K562 (cell line): Measurements from ENCODE around the gene ABCE1.

ENCODE experiments used
- FOSL1 ChIP-seq: fragments of 200-800 bp; sonication (Bioruptor generic); conservative IDR thresholded peaks from 2 replicates; pipeline ENCODE4 v1.6.1; 2016; ENCODE audit warnings: missing genetic modification characterization, missing compliant biosample characterization
- STAT6 ChIP-seq: sonication (generic); formaldehyde crosslinking; IDR thresholded peaks from 2 replicates; pipeline ENCODE4 v1.8.1; 2023; ENCODE audit warnings: mild to moderate bottlenecking, missing genetic modification reagents
- ZNF586 ChIP-seq: fragments of 450-650 bp; formaldehyde crosslinking; conservative IDR thresholded peaks from 2 replicates; pipeline ENCODE4 v1.4.0; 2020; ENCODE audit warnings: mild to moderate bottlenecking, moderate library complexity
- TF ChIP-seq, protein P1 (sequence below): sonication (generic); formaldehyde crosslinking; IDR thresholded peaks from 2 replicates; pipeline ENCODE4 v1.9.0; 2022; ENCODE audit warnings: mild to moderate bottlenecking, missing genetic modification reagents

GRCh38 chr4:145131848-145132247 is 33.7 kb downstream of the ABCE1 start:
- TF ChIP-seq STAT6 (CRISPR knock-in tag) (no peak), ZNF586 (CRISPR knock-in tag) (no peak), FOSL1 (tag) (no peak)
- TF ChIP-seq, protein P1, sequence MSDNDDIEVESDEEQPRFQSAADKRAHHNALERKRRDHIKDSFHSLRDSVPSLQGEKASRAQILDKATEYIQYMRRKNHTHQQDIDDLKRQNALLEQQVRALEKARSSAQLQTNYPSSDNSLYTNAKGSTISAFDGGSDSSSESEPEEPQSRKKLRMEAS (CRISPR knock-in tag) = no peak
